ENCODE data around the gene SPRR2D.
A peak's percentile ranks its signal among the peaks of the same experiment; 100 is the strongest.
"Not testable (repeated sequence)": the region's sequence is repeated elsewhere in the genome, so short reads cannot be mapped to it uniquely, and the experiment has no call there.

SPRR2D gene

GRCh38 chr1:153040950-153041631 is at the start of gene SPRR2D:
Gene SPRR2D, minus strand, starts transcription at chr1:153041120. Its CDS starts 774 bp downstream, at chr1:153040346.
- DNase-seq: no peak

DNA sequence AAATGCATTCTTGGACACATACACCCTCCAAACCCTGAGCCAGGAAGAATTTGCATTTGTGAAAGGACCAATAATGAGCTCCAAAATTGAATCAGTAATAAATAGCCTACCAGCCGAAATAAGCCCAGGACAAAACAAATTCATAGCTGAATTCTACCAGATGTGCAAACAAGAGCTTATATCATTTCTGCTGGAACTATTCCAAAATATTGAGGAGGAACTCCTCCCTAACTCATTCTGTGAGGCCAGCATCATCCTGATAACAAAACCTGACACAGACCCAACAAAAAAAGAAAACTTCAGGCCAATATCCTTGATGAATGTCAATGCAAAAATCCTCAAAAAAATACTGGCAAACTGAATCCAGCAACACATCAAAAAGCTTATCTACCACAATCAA is 46.7 kb upstream of the SPRR2D start:
- DNase-seq: no peak

GRCh38 chr1:153081736-153082135 is 40.8 kb upstream of the SPRR2D start:
- DNase-seq: no peak

- DNase-seq: no peak
These were observed 32.1 kb upstream of the SPRR2D start for GRCh38 chr1:153072806-153073726.

- no peak for DNase-seq
These were observed 30.6 kb upstream of the SPRR2D start, which contains the start of gene SPRR2B for GRCh38 chr1:153071511-153071910. Gene SPRR2B, minus strand, starts transcription at chr1:153071611. Its CDS starts 772 bp downstream, at chr1:153070839.

DNA sequence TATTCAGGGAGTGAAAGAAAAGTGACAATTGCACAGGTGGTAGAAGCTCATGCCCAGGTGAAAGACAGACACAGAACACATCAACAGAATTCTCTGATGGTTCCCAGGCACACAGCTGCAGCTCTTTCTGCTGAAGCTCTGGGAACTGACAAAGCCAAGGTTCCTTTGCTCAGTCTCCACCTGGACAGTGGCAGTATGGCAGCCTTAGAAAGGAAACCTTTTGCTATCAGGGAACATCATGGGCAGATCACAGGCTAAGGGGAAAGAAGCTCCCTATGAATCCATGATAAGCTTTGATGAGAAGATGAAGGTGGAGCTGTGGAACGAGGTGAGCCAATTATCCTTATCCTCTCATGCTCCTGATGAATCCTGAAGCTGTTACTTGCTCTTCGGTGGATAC is 29.3 kb upstream of the SPRR2D start:
- no peak for DNase-seq

DNA sequence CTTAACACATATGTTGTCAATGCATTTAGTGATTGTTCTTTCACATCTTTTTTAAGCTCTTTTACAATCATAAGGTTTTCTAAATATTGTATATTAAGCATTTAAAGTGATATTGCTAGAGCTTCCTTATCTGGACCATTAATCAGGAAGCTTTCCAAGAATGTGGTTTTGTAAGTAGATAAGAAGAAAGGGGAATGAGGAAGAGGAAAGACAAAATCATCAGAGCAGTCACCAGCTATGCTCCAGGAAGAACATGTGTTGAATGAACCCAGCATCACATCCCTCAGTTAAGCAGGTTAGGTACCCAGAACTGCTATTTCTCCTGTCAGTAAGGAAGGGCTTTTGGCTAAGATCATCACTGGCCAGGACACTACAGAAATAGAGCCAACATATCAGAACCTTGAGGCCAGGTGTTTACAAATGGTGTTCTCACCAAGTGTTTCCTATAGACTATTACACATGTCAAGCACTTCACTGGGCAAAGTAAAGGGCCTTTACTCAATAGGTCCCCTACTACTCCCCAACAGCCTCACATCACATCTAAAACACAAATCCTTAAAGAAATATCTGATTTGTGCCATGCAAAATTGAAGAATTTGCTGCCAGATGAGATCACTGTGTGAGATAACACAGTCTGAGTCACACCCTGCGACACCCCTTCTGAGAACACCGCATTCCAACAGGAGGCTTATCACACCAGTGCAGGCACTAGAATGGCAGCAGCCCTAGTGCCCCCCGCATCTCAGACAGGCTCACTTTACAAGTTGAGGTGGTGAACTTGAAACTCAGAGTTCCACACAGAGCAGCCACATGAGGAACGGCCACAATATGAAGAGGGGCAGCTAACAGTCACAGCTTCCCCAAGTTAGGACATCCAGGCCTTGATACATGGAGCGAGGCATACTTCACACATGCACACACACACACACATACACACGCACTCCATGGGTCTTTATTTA is 18.2 kb upstream of the SPRR2D start:
- DNase-seq: no peak

DNA sequence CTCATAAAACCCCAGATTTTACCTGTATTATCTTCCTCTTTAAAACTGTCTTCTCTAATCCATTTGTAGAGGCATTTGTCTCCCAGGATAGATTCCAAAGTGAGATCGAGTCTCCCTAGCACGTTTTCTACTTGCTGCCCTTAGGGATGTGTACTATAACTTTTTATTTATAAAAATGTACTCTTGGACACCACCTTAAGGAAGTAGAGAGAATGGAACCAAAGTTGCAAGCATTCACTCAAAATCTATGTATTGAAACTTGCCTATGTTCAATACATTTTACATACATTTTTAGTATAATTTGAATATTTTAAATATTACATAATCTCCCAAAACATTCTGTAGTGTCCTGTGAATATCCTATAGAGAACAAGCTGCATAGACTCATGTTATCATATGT is 17.2 kb upstream of the SPRR2D start:
- no peak for DNase-seq

- DNase-seq: peak; percentile 2
These were observed 16.5 kb upstream of the SPRR2D start, which contains the start of gene SPRR2A for GRCh38 chr1:153057375-153057774. Gene SPRR2A, minus strand, starts transcription at chr1:153057512. Its CDS starts 777 bp downstream, at chr1:153056735.

DNA sequence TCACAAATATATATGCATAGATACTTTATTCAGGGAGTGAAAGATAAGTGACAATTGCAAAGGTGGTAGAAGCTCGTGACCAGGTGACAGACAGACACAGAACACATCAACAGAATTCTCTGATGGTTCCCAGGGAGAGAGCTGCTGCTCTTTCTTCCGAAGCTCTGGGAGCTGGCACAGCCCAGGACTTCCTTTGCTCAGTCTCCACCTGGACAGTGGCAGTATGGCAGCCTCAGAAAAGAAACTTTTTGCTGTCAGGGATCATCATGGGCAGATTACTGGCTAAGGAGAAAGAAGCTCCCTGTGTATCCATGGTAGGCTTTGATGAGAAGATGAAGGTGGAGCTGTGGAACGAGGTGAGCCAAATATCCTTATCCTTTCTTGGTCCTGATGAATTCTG is 15.2 kb upstream of the SPRR2D start:
- not testable (repeated sequence) for DNase-seq

DNA sequence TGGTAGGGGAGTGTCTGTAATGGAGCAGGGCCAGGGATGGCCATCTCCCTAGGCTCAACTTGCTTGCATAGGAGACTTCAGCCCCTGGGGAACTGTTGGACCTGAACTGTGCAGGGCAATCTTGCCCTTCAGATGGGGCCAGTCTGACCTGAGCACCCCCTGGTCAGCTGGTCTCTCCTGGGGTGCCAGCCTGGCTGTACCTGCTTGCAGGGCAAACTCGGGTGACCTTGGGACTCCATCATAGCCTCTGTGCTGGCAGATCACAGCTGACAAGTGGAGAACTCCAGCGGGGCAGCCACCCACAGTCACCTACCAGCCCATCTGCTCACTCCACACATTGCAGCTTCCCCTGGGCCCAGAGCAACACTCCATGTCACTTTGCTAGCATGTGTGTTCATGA is 8.3 kb upstream of the SPRR2D start:
- DNase-seq: no peak

DNA sequence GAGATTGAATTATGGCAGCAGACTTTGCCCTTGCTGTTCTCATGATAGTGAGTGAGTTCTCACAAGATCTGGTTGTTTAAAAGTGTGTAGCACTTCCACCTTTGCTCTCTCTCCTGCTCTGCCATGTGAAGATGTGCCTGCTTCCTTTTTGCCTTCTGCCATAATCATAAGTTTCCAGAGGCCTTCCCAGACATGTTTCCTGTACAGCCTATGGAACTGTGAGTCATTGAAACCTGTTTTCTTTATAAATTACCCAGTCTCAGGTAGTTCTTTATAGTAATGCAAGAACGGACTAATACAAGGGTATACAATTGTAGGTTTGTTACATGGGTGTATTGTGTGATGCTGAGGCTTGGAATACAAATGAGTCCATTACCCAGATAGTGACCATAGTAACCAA is 5.7 kb downstream of the SPRR2D start:
- DNase-seq: no peak

- peak; percentile 47 for DNase-seq
These were observed 8.1 kb downstream of the SPRR2D start for GRCh38 chr1:153032677-153033308.

DNA sequence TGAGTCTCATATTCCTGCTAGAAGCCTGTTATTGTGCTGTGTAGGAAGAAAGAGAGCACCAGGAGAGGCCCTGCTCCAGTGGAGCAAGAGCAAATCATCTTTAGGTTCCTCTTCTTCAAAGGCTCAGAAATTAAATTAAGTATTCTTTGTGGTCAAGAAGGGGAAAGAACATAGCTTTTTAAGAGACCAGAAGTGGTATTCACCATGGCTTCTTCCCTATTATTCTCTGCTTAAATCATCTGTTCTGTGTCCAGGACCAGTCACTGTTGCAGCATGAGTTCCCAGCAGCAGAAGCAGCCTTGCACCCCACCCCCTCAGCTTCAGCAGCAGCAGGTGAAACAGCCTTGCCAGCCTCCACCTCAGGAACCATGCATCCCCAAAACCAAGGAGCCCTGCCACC is 8.8 kb downstream of the SPRR2D start:
- peak; percentile 6 for DNase-seq

DNA sequence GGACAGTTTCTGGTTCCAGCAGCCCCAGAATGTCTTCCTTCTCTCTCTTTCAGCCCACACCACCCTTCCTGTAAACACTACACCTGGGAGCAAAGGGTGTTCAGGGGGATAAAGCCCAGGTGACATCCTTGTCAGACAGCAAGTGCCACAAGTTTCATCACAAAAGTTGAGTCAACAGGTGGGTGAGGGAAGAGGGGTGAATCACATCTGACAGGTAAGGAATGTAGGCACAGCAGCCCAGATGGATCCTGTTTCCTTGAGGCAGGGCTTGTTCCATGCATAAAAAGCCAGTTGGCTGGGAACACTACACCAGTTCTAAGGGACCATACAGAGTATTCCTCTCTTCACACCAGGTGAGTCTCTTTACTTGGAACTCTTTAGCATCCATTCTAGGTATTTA is 10.0 kb downstream of the SPRR2D start, which contains the start of gene SPRR1B:
TSS of gene SPRR1B (plus strand) at position 309 of the 400 bp plus-strand sequence. CDS start 1,143 bp downstream, outside the sequence.
- no peak for DNase-seq

DNA sequence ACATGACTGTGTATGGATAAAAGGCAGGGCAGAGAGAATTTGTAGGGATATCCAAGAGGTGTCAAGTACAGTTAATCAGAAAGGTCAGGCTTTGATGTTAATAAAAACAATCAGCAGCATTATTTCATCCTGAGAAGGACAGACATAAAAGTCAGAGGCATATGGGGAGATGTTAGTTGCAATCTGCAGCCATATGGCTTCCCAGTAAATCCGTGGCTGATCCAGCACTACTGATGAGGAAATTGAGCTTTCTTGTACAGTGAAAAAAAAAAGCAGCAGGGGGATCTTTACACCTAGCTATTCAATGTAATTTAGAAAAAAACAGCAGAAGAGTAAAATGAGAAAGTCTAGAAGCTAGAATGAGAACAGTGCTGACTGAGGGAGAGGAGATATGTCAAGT is 12.2 kb downstream of the SPRR2D start:
- DNase-seq: no peak

- no peak for DNase-seq
These were observed 15.1 kb downstream of the SPRR2D start for GRCh38 chr1:153025797-153026196.

GRCh38 chr1:153024413-153024812 is 16.5 kb downstream of the SPRR2D start:
- DNase-seq: no peak

DNA sequence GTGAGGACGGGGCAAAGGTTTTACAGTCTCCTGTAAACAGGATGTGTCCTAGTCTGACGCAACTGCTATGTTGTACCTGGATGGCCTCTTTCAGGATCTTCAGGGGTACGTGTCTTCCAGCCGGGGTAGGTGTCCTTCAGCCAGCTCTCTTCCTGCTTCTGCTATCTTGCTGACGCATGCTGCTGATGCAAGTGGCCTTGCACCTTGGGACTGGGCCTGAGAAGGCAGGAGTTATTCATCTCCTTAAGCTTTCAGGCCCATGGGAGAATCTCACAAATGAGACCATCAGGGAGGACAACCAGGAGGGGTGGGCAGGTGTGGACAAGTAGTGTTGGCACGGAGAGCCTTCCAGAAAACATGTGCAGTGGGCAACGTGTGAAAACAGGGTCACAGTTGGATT is 17.8 kb downstream of the SPRR2D start:
- DNase-seq: no peak

DNA sequence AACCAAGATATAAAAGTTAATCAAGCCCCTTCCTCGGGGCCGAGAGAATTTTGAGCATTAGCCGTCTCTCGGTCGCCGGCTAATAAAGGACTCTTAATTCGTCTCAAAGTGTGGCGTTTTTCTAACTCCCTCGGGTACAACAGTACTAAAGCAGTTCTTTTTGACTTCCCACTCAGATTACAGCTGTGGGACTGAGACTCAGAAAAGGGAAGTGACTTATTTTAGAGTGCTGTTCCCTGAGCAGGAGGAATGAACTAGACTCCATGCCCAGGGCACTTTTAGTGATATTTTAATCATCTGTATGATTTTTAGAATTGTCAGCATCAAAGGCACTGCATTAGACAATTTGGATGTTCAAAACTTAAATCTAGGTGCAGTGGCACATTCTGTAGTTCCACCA is 18.6 kb downstream of the SPRR2D start:
- peak; percentile 11 for DNase-seq

GRCh38 chr1:153021829-153022228 is 19.1 kb downstream of the SPRR2D start:
- DNase-seq: not testable (repeated sequence)

GRCh38 chr1:153011235-153011758 is 29.6 kb downstream of the SPRR2D start:
- DNase-seq: not testable (repeated sequence)

Data from suppressor macrophage treated with lipopolysaccharide for 4 hours (primary cell).